Mammary epithelial cell (primary cell): ENCODE measurements around the gene DSCAML1.

ENCODE experiments used
- EZH2 ChIP-seq: IDR thresholded peaks from 2 replicates; pipeline ENCODE4 v1.6.1; 2012; ENCODE audit warnings: low read length, inconsistent platforms, borderline replicate concordance
- TF ChIP-seq, protein P1 (sequence below), 2 donors: IDR thresholded peaks in 1 of 2; conservative IDR thresholded peaks in 1 of 2; 2 replicates each; pipeline ENCODE4 v1.5.1; 2011 to 2012; ENCODE audit warnings: inconsistent platforms in 2 of 2, low read length in 2 of 2, mild to moderate bottlenecking in 2 of 2, control low read depth in 1 of 2, low read depth in 1 of 2; ENCODE audit not compliant: insufficient read depth in 1 of 2; ENCODE audit errors: extremely low read depth in 1 of 2

DNA sequence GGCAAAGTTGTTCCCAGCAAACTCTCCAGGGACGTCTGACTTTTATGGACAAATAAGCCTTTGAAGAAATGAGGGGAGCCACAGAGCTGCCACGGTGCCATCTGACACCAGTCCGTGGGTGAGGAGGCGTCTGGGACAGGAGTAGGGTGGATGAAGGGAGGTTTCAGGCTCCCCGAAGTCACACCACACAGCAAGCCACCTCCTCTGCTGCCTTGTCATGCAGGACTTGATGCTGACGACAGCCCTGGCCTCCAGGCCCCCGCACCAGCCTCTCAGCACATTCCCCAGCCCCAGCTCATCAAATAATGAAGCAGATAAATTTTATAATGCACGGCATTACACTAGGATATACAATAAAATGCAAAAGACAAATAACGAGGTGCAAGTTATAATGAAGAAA, 312.9 kb downstream of the DSCAML1 start:
- TF ChIP-seq EZH2 = no peak
- TF ChIP-seq, protein P1, sequence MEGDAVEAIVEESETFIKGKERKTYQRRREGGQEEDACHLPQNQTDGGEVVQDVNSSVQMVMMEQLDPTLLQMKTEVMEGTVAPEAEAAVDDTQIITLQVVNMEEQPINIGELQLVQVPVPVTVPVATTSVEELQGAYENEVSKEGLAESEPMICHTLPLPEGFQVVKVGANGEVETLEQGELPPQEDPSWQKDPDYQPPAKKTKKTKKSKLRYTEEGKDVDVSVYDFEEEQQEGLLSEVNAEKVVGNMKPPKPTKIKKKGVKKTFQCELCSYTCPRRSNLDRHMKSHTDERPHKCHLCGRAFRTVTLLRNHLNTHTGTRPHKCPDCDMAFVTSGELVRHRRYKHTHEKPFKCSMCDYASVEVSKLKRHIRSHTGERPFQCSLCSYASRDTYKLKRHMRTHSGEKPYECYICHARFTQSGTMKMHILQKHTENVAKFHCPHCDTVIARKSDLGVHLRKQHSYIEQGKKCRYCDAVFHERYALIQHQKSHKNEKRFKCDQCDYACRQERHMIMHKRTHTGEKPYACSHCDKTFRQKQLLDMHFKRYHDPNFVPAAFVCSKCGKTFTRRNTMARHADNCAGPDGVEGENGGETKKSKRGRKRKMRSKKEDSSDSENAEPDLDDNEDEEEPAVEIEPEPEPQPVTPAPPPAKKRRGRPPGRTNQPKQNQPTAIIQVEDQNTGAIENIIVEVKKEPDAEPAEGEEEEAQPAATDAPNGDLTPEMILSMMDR (conservative IDR thresholded peaks at IDR 0.05 in 1 of 2, IDR thresholded peaks at IDR 0.05 in 1 of 2; ENCODE audit: extremely low read depth in 1 of 2, insufficient read depth in 1 of 2, low read depth in 1 of 2, low read length in 2 of 2) = no peak
